GM19395 (cell line): ENCODE results near the gene SRC.

Source experiments
- ATAC-seq: cut with Tn5 transposase; IDR thresholded peaks from one replicate; pipeline ENCODE4 v1.9.1; 2021; ENCODE audit warnings: mild to moderate bottlenecking, moderate library complexity; ENCODE audit not compliant: unreplicated experiment

Gene SRC

GRCh38 chr20:37446286-37447032 is 100.5 kb downstream of the SRC start:
- ATAC-seq = no peak

DNA sequence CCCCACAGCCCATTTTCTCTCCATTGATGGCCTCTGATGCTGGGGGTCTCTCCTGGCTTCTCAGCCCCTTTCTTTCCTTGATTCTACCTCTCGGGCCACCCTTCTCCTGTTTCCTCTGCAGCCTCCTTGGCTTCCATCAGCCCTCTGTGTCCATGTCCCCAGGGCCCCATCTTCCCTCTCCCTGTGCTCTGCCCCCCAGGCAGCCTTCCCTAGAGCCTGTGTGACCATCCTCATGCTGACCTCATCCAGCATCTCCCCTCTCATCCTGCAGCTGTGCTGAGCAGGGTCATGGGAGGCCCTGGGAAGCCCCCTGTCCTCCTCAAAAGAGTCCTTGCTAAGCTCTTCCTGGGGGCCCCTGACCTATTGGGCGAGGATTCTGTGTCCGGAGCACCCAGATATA is 101.7 kb downstream of the SRC start:
- ATAC-seq = no peak

DNA sequence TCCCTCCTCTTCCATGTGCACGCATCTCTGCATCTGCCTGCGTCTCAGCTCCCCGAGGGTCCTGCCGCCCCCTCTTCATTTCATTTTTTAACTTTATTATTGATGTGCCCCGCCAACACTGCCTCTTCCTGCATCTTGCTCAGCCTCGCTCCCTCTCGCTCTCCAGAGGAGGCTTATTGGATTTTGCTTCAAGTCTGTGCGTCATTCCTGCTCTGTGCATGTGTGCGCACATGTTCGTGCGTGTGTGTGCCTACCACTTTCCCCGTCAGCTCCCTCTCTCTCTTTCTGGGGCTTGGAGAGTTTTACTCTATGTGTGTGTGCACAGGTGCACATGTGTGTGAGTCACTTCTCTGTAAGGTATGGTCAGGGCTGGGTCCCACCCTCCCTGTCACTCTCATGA is 103.3 kb downstream of the SRC start:
- no peak for ATAC-seq

DNA sequence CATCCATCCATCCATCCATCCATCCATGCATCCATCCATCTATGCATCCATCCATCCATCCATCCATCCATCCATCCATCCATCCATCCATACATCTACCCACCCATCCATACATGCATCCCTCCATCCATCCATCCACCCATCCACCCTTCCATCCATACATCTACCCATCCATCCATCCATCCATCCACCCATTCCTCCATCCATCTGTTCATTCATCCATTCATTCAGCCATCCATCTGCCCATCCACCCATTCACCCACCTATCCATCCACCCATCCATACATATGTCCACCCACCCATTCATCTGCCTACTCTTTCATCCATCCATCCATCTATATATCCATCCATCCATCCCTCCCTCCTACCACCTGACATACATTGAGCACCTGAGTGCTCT is 104.4 kb downstream of the SRC start:
- ATAC-seq = no peak

DNA sequence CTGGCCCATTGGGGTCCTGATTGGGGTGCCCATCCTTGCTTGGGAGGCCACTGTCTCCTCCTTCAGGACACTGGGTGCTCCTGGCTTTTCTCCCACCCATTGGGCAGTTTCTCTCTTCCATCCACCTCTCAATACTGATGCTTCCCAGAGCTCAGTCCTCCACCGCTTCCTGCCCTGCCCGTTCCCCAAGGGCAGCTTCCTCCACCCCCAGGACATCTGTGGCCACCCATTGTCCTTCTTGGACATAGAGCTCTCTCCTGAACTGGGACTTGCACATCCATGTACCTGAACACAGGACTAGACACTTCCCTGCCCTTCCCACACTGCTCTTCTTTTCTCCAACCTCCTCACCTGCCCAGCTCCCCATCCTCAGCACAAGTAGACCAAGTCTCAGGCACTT is 105.7 kb downstream of the SRC start:
- no peak for ATAC-seq

- ATAC-seq = no peak
These were observed 106.3 kb downstream of the SRC start for GRCh38 chr20:37452236-37452635.

DNA sequence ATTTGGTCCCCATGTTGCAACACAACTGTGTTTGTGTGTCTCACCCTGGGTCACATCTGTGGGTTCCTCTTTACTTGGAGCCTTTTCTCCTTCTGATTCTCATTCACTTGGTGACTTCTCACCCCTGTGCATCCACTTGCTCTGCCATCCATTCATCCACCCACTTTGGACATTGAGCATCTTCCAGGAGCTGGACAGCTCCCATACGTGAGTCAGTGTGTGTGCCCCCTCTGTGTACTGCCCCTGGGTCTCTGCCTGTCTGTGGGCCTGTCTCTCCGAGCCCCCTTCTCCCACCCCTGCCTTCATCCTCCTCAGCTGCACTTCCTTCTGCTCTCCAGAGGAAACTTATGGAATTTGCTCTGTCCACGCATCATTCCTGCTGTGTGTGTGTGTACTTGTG is 107.3 kb downstream of the SRC start:
- no peak for ATAC-seq

DNA sequence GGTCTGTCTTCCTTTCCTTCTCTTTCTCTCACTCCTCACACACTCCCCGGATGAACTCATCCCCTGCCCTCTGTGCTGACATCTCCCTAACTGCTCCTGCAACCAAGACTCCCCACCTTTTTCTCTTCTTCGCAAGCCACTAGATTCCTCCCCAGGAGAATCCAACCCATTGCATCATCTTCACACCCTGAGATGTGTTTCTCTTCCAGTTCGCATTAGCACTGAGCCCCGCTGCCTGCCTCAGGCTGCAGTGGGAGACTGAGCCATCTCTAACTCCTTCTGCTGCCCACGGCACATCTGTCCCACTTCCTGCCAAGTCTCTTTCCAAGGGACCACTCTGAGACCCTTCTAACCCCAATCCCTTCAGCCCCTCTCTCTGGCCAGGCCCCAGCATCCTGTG is 107.9 kb downstream of the SRC start:
- no peak for ATAC-seq

GRCh38 chr20:37454636-37455385 is 108.9 kb downstream of the SRC start:
- ATAC-seq = no peak
